KMS-11 (cell line): ENCODE results near the gene RTTN.

Experiments used
- H2AFZ ChIP-seq: fragments of 200-600 bp; sonication (generic); 2 replicates; pipeline ENCODE4 v1.6.1; 2016; ENCODE audit warnings: antibody characterized with exemption, mixed run types, low read depth
- H3K27ac ChIP-seq: fragments of 200-600 bp; sonication (generic); 2 replicates; pipeline ENCODE4 v1.6.1; 2016; ENCODE audit warnings: mild to moderate bottlenecking, mixed run types
- H3K27me3 ChIP-seq: fragments of 200-600 bp; sonication (generic); 2 replicates; pipeline ENCODE4 v1.6.1; 2017; ENCODE audit warnings: mild to moderate bottlenecking, low read depth, mixed run types, moderate library complexity; ENCODE audit not compliant: insufficient read depth
- H3K36me3 ChIP-seq: fragments of 200-600 bp; sonication (generic); 2 replicates; pipeline ENCODE4 v1.6.1; 2017; ENCODE audit warnings: mild to moderate bottlenecking, mixed run types; ENCODE audit not compliant: insufficient read depth
- H3K4me1 ChIP-seq: fragments of 200-600 bp; sonication (generic); 2 replicates; pipeline ENCODE4 v1.6.1; 2016; ENCODE audit warnings: mild to moderate bottlenecking, low read depth, mixed run types; ENCODE audit not compliant: poor library complexity, severe bottlenecking
- H3K4me2 ChIP-seq: fragments of 200-600 bp; sonication (generic); 2 replicates; pipeline ENCODE4 v1.7.0; 2016; ENCODE audit warnings: mild to moderate bottlenecking, mixed run types
- H3K4me3 ChIP-seq: fragments of 200-600 bp; sonication (generic); IDR thresholded peaks from 2 replicates; pipeline ENCODE4 v1.6.1; 2017; ENCODE audit warnings: low read depth, low read length, mixed read lengths; ENCODE audit not compliant: insufficient read depth
- H3K79me2 ChIP-seq: fragments of 200-600 bp; sonication (generic); 2 replicates; pipeline ENCODE4 v1.6.1; 2016; ENCODE audit warnings: low read depth, mixed run types; ENCODE audit not compliant: insufficient read depth
- H3K9ac ChIP-seq: fragments of 200-600 bp; sonication (generic); 2 replicates; pipeline ENCODE4 v1.6.1; 2016; ENCODE audit warnings: mild to moderate bottlenecking, mixed run types
- H4K20me1 ChIP-seq: fragments of 200-600 bp; sonication (generic); 2 replicates; pipeline ENCODE4 v1.6.1; 2016; ENCODE audit warnings: mild to moderate bottlenecking, mixed run types; ENCODE audit not compliant: insufficient read depth
- TF ChIP-seq, protein P1 (sequence below): fragments of 200-600 bp; sonication (generic); conservative IDR thresholded peaks from 2 replicates; pipeline ENCODE4 v1.6.1; 2017; ENCODE audit warnings: low read depth, mild to moderate bottlenecking, antibody characterized with exemption, low read length, moderate library complexity, mixed read lengths

Gene RTTN

GRCh38 chr18:70069965-70070364, 135.5 kb downstream of the RTTN start:
- Histone ChIP-seq H3K9ac (no peak overlapping the region), H3K36me3 (no peaks in the 10 kb centered on the region), H4K20me1 (no peaks in the 10 kb centered on the region)

DNA sequence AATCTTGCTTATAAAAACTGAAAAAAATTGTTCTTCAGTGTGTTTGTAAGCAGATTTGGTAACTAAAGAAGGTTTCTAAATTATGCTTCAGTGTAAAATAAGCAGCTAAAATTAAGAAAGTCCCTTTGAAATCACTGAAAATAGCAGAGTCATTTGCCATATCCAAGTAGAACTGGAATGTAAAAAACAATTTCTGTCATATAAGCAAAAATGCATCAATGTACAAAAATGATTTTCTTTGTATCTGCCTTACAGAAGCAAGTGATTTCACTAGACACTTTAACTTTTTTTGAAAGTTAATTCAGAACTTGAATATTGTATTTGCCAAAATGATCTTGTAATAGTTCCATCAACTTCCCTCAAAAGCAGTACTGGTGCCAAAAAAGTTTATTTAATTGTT, 136.1 kb downstream of the RTTN start:
- no peaks in the 10 kb centered on the region for H3K36me3 ChIP-seq
- TF ChIP-seq, protein P1, sequence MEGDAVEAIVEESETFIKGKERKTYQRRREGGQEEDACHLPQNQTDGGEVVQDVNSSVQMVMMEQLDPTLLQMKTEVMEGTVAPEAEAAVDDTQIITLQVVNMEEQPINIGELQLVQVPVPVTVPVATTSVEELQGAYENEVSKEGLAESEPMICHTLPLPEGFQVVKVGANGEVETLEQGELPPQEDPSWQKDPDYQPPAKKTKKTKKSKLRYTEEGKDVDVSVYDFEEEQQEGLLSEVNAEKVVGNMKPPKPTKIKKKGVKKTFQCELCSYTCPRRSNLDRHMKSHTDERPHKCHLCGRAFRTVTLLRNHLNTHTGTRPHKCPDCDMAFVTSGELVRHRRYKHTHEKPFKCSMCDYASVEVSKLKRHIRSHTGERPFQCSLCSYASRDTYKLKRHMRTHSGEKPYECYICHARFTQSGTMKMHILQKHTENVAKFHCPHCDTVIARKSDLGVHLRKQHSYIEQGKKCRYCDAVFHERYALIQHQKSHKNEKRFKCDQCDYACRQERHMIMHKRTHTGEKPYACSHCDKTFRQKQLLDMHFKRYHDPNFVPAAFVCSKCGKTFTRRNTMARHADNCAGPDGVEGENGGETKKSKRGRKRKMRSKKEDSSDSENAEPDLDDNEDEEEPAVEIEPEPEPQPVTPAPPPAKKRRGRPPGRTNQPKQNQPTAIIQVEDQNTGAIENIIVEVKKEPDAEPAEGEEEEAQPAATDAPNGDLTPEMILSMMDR: no peak

More at GRCh38 chr18:70069965-70070364, 135.5 kb downstream of the RTTN start:
- no peaks in the 10 kb centered on the region for H3K4me1 ChIP-seq
- no peaks in the 10 kb centered on the region for H3K27me3 ChIP-seq
- H3K4me2 ChIP-seq: no peak overlapping the region
- H3K79me2 ChIP-seq: no peaks in the 10 kb centered on the region
- H2AFZ ChIP-seq: no peak overlapping the region
- no peak overlapping the region for H3K4me3 ChIP-seq
- TF ChIP-seq, protein P1: no peak
- H3K27ac ChIP-seq: no peak overlapping the region

DNA sequence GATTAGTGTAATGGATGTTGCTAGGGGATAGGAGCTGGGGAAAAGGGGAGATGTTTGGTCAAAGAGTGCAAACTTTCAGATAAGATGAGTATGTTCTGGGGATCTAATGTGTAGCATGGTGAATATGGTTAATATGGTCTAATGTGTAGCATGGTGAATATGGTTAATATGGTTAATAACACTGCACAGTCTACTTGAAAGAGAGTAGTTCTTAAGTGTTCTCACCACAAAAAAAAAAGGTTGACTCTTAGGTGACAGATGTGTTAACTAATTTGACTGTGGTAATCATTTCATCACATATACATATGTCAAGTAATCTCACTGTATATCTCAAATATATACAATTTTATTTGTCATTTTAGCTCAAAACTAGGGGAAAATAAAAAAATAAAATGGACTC, 136.5 kb downstream of the RTTN start:
- H3K9ac ChIP-seq: no peak overlapping the region
- no peaks in the 10 kb centered on the region for H3K79me2 ChIP-seq
- H3K27ac ChIP-seq: no peak overlapping the region
- TF ChIP-seq, protein P1: no peak
- H3K36me3 ChIP-seq: no peaks in the 10 kb centered on the region
- no peak overlapping the region for H2AFZ ChIP-seq
- H3K4me1 ChIP-seq: no peaks in the 10 kb centered on the region
- no peaks in the 10 kb centered on the region for H3K27me3 ChIP-seq
- no peaks in the 10 kb centered on the region for H4K20me1 ChIP-seq
- H3K4me3 ChIP-seq: no peak overlapping the region
- H3K4me2 ChIP-seq: no peak overlapping the region

More for the DNA sequence above, 136.1 kb downstream of the RTTN start:
- H3K4me2 ChIP-seq: no peak overlapping the region
- no peaks in the 10 kb centered on the region for H3K79me2 ChIP-seq
- no peaks in the 10 kb centered on the region for H3K4me1 ChIP-seq
- H4K20me1 ChIP-seq: no peaks in the 10 kb centered on the region
- H3K9ac ChIP-seq: no peak overlapping the region
- no peak overlapping the region for H3K27ac ChIP-seq
- H3K4me3 ChIP-seq: no peak overlapping the region
- no peak overlapping the region for H2AFZ ChIP-seq
- no peaks in the 10 kb centered on the region for H3K27me3 ChIP-seq

DNA sequence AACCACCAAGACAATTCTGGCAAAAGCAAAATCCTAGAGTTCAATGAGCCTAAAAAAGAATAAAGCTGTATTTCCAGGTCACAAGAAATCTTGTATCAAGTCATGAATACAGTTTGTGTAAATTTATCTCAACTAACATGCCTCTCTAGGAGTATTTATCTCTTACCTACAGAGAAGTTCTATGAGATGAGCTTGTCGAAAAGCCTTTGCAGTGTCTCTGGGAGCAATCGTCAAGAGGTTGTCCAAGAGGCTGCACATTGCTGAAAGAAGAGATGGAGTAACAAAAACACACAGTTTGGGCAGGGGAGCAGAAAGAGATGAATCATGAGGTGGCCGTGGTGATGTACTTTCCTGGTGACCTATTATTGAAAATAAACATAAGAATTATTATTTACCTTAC, 145.8 kb downstream of the RTTN start:
- H3K79me2 ChIP-seq: no peaks in the 10 kb centered on the region
- TF ChIP-seq, protein P1: no peak
- H3K4me2 ChIP-seq: no peak overlapping the region
- no peaks in the 10 kb centered on the region for H4K20me1 ChIP-seq
- H3K4me1 ChIP-seq: no peaks in the 10 kb centered on the region
- H3K27me3 ChIP-seq: no peaks in the 10 kb centered on the region
- H2AFZ ChIP-seq: no peak overlapping the region
- no peak overlapping the region for H3K27ac ChIP-seq
- H3K36me3 ChIP-seq: peaks cover 5% of the 10 kb centered on the region; the same call in 1 of the 2 replicates
- H3K9ac ChIP-seq: no peak overlapping the region
- H3K4me3 ChIP-seq: no peak overlapping the region
